GM19023 (cell line): ENCODE data around the gene DLL1.

Experiments
- ATAC-seq: cut with Tn5 transposase; IDR thresholded peaks from one replicate; pipeline ENCODE4 v1.9.1; 2021; ENCODE audit warnings: mild to moderate bottlenecking, moderate library complexity; ENCODE audit not compliant: unreplicated experiment

DLL1 gene

GRCh38 chr6:170234419-170234818, 56.5 kb downstream of the DLL1 start:
- ATAC-seq, result no peak

DNA sequence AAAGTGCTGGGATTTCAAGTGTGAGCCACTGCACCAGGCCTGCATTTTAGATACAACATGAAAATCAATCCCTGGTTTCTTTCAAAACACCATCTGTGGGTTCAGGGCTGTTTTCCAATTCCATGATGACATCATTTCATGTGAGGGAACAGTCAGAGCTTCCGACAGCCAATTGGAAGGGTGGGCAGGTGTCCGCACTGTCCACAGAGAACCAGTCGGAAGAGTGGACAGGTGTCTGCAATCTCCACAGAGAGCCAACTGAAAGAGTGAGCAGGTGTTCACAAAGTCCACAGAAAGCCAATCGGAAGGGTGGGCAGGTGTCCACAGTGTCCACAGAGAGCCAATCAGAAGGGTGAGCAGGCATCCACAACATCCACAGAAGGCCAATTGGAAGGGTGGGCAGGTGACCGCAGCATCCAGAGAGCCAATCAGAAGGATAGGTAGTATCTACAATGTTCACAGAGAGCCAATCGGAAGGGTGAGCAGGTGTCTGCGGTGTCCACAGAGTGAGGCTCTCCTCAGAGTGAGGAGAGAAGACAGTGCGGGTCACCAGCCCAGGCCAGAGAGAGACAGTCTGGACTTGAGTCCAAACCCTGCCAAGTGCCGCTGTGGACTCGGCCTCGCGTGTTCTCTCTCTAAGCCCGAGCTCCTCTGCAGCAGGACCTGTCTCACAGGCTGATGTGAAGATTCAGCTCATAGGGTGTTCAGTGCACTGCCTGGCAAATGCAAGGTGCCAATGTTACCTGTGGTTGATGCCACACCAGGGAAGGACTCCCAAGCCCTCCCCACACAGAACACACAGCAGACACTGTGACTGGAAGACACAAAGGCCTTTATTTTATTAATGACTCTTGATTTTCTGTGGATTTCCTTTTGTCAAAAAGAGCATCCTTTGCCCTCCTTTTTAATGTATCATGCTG, 57.3 kb downstream of the DLL1 start:
- no peak for ATAC-seq
